Lung (tissue), 12 donors: Measurements from ENCODE around the gene HPS3. TPM values are rescaled to one million over a fixed set of nuclear protein-coding genes. Genes with fewer than 3 reads are reported as not detected.

ENCODE experiments used
- ATAC-seq: fragments of 200-7000 bp; cut with Tn5 transposase; one replicate; pipeline ENCODE4 v1.9.1; 2020; ENCODE audit warnings: moderate number of reproducible peaks; ENCODE audit not compliant: insufficient read depth, low FRiP score
- DNase-seq, 3 donors: peaks; one replicate each; pipeline ENCODE4 v3.0.0-alpha.2; 2013 to 2017
- H3K27ac ChIP-seq, 2 donors: one replicate each; pipeline ENCODE4 v1.5.1; 2013; ENCODE audit warnings: mild to moderate bottlenecking in 2 of 2, moderate library complexity in 2 of 2, control low read depth in 1 of 2, inconsistent platforms in 1 of 2, low read depth in 1 of 2, low read length in 1 of 2
- H3K27me3 ChIP-seq, 3 donors: one replicate each; pipeline ENCODE4 v1.5.1; 2013; ENCODE audit warnings: low read length in 2 of 3; ENCODE audit not compliant: control insufficient read depth in 3 of 3, insufficient read depth in 3 of 3
- H3K36me3 ChIP-seq, 4 donors: one replicate each; pipeline ENCODE4 v1.5.1; 2013; ENCODE audit warnings: low read length in 4 of 4, mild to moderate bottlenecking in 1 of 4, moderate library complexity in 1 of 4; ENCODE audit not compliant: control insufficient read depth in 4 of 4, insufficient read depth in 4 of 4
- H3K4me1 ChIP-seq, 5 donors: one replicate each; pipeline ENCODE4 v1.5.1; 2013; ENCODE audit warnings: low read length in 5 of 5, mild to moderate bottlenecking in 2 of 5, moderate library complexity in 1 of 5; ENCODE audit not compliant: control insufficient read depth in 5 of 5, insufficient read depth in 5 of 5
- H3K4me3 ChIP-seq: one replicate; pipeline ENCODE4 v1.5.1; 2013; ENCODE audit warnings: mild to moderate bottlenecking, control low read depth, moderate library complexity
- H3K9ac ChIP-seq, 2 donors: one replicate each; pipeline ENCODE4 v1.5.1; 2013; ENCODE audit warnings: low read length in 2 of 2, control low read depth in 1 of 2; ENCODE audit not compliant: insufficient read depth in 1 of 2
- H3K9me3 ChIP-seq, 4 donors: one replicate each; pipeline ENCODE4 v1.5.1; 2013; ENCODE audit warnings: low read length in 3 of 4, mild to moderate bottlenecking in 1 of 4, moderate library complexity in 1 of 4; ENCODE audit not compliant: control insufficient read depth in 4 of 4, insufficient read depth in 3 of 4
- WGBS, 2 donors: extraction: QIAGEN DNeasy Blood & Tissue Kit; methylation state at CpG; one replicate each; pipeline ENCODE4 v1.1.7; 2013; 5-methylcytosine and 5-hydroxymethylcytosine counted together
- polyA plus RNA-seq, 2 donors: library from polyadenylated mRNA; stranded (reverse); fragments of 200-250 nt; gene quantifications; one replicate each; pipeline ENCODE4 v1.2.1, GENCODE V29; 2013
- total RNA-seq, 2 donors: library from RNA; depleted of rRNA in 1 of 2; stranded (reverse); fragments of >200 nt in 1 of 2; gene quantifications; one replicate each; pipeline ENCODE4 v1.2.1, GENCODE V29; 2014 to 2021
- TF ChIP-seq, protein P1 (sequence below): IDR thresholded peaks from 2 replicates; pipeline ENCODE4 v1.5.1; 2012; ENCODE audit warnings: mild to moderate bottlenecking; ENCODE audit errors: control extremely low read depth, extremely low read depth
- donor health status: control.
- donor health status: control.
- donor health status: Bipolar disorder and iron deficiency.
- donor health status: healthy.
- donor health status: DM: yes; HTN: yes; CAD: no.

Gene HPS3
- total and polyA plus RNA-seq, 4 donors, result 9.3 to 43.7 (median 15.9) TPM

- H3K4me1 ChIP-seq, result peaks cover 2 to 7% (median 3%) of the 10 kb centered on the region in 5 donors
- H3K4me3 ChIP-seq, result no peak overlapping the region
- no peak for DNase-seq
- TF ChIP-seq, protein P1, sequence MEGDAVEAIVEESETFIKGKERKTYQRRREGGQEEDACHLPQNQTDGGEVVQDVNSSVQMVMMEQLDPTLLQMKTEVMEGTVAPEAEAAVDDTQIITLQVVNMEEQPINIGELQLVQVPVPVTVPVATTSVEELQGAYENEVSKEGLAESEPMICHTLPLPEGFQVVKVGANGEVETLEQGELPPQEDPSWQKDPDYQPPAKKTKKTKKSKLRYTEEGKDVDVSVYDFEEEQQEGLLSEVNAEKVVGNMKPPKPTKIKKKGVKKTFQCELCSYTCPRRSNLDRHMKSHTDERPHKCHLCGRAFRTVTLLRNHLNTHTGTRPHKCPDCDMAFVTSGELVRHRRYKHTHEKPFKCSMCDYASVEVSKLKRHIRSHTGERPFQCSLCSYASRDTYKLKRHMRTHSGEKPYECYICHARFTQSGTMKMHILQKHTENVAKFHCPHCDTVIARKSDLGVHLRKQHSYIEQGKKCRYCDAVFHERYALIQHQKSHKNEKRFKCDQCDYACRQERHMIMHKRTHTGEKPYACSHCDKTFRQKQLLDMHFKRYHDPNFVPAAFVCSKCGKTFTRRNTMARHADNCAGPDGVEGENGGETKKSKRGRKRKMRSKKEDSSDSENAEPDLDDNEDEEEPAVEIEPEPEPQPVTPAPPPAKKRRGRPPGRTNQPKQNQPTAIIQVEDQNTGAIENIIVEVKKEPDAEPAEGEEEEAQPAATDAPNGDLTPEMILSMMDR, result no peak
- H3K27ac ChIP-seq, result no peak overlapping the region
- H3K9ac ChIP-seq, result no peak overlapping the region
- WGBS, 2 donors, result 100% methylated on average over 1 of the region's 1 CpG
- H3K27me3 ChIP-seq, result no peaks in the 10 kb centered on the region
- ATAC-seq, result no peak
- H3K9me3 ChIP-seq, result no peaks in the 10 kb centered on the region
- peaks cover 0 to 22% (median 8%) of the 10 kb centered on the region in 4 donors for H3K36me3 ChIP-seq
Measured at GRCh38 chr3:149081772-149082171, 47.7 kb upstream of the HPS3 start.

DNA sequence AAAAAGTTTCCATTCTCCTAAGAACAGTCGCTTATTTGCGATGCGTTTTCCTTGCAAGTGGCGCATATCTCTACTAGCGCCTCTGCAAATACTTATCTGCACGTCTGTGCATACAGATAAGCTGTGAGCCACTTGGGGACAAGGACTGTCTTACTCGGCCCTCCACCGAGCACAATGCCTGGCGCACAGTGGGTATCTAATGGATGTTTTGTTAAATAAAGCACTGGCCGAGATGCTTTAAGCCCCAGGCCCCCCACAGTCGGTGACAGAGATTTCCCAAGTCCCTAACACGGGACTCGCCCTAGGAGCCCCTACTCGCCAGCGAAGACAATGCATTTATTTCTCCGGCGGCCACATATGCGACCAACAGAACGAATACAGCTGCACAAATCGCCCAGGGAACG, 43.6 kb upstream of the HPS3 start:
- no peaks in the 10 kb centered on the region for H3K9me3 ChIP-seq
- peak in 2 of 3 donors; percentile 51 to 74 for DNase-seq

GRCh38 chr3:149086232-149086988, 43.0 kb upstream of the HPS3 start, which contains the start of gene HLTF:
Gene HLTF (minus strand): TSS chr3:149086533. CDS start chr3:149086336, 197 bp downstream.
- TF ChIP-seq, protein P1, result no peak
- Histone ChIP-seq H3K4me1 (peaks cover 0 to 7% (median 3%) of the 10 kb centered on the region in 5 donors), H3K9me3 (no peaks in the 10 kb centered on the region), H3K4me3 (peak within 1 kb of the TSS; percentile 77), H3K27me3 (no peaks in the 10 kb centered on the region), H3K9ac (peak within 1 kb of the TSS; percentile 29 to 67), H3K27ac (peak within 1 kb of the TSS; percentile 39 to 62), H3K36me3 (peaks cover 0 to 15% (median 7%) of the 10 kb centered on the region in 4 donors)
- peak; percentile 100 for ATAC-seq
- 7 to 8% methylated on average over 57 of the region's 57 CpGs for WGBS, 2 donors
- peak; percentile 97 to 99 (median 99) for DNase-seq

More for the DNA sequence above, 43.6 kb upstream of the HPS3 start:
- Histone ChIP-seq H3K4me3 (peak overlapping the region; percentile 77), H3K27me3 (no peaks in the 10 kb centered on the region), H3K27ac (peak overlapping the region; percentile 39 to 62), H3K36me3 (peaks cover 0 to 15% (median 8%) of the 10 kb centered on the region in 4 donors), H3K9ac (peak overlapping the region; percentile 29 to 67), H3K4me1 (peaks cover 0 to 7% (median 3%) of the 10 kb centered on the region in 5 donors)
- WGBS, 2 donors, result 1% methylated on average over 21 of the region's 21 CpGs
- TF ChIP-seq, protein P1, result no peak
- peak; percentile 12 for ATAC-seq
